HepG2 (cell line): ENCODE measurements around the gene SLFN14. TPM values are rescaled to one million over a fixed set of nuclear protein-coding genes. Genes with fewer than 3 reads are reported as not detected.

ENCODE experiments used
- ATAC-seq: fragments of 200-7000 bp; cut with Tn5 transposase; 3 replicates; pipeline ENCODE4 v1.9.1; 2020; ENCODE audit warnings: mild to moderate bottlenecking, moderate library complexity
- BruUV-seq: library from RNA; stranded (reverse); fragments of 400-500 nt; replicated peaks from 2 replicates; lab custom pipeline; 2021; lab: Mats Ljungman, UMichigan
- CTCF ChIA-PET: fragments of 300-600 bp; formaldehyde crosslinking; extraction: SDS; loops from one replicate; lab custom pipeline; 2021; ENCODE audit warnings: low total read pairs, inconsistent platforms, low intra/inter-chr PET ratio; lab: Yijun Ruan, JAX
- POLR2A ChIA-PET: fragments of 350-600 bp; sonication (Branson Sonifier 250); formaldehyde crosslinking; loops from one replicate; lab custom pipeline; 2020; ENCODE audit warnings: antibody characterized with exemption, inconsistent platforms; lab: Yijun Ruan, JAX
- DNase-seq: peaks from one replicate; pipeline ENCODE4 v3.0.0-alpha.2; 2015; ENCODE audit warnings: low spot score
- FAIRE-seq: peaks from 3 replicates; lab custom pipeline; 2011; peaks lifted over from hg19 to GRCh38; lab: Jason Lieb, UNC
- H2AFZ ChIP-seq: one replicate; pipeline ENCODE4 v1.6.1; 2011; ENCODE audit warnings: low read length, inconsistent platforms
- H3K27ac ChIP-seq: fragments of 300-600 bp; 3 replicates; pipeline ENCODE4 v1.8.0; 2011; ENCODE audit warnings: mixed run types, mild to moderate bottlenecking, mixed read lengths, low read length, inconsistent platforms; ENCODE audit not compliant: insufficient read depth; ENCODE audit errors: extremely low read length
- H3K27me3 ChIP-seq, 2 experiments: fragments of 200-600 bp in 1 of 2; 2 replicates in 1 of 2; 3 replicates in 1 of 2; pipeline versions ENCODE4 v1.6.0 to v1.8.0; 2011; ENCODE audit warnings: low read length in 2 of 2, mild to moderate bottlenecking in 2 of 2, moderate library complexity in 2 of 2, inconsistent platforms in 1 of 2; ENCODE audit not compliant: insufficient read depth in 2 of 2, control insufficient read depth in 1 of 2
- H3K36me3 ChIP-seq, 2 experiments: fragments of 200-600 bp in 1 of 2; replicated peaks in 1 of 2; 2 replicates in 1 of 2; 3 replicates in 1 of 2; pipeline versions ENCODE4 v1.5.1 to v1.8.0; 2011; ENCODE audit warnings: low read length in 2 of 2, inconsistent platforms in 1 of 2; ENCODE audit not compliant: insufficient read depth in 2 of 2, control insufficient read depth in 1 of 2
- H3K4me1 ChIP-seq: 2 replicates; pipeline ENCODE4 v1.5.1; 2012; ENCODE audit warnings: low read length, inconsistent platforms; ENCODE audit not compliant: insufficient read depth
- H3K4me2 ChIP-seq: 2 replicates; pipeline ENCODE4 v1.6.0; 2011; ENCODE audit warnings: low read depth, low read length, inconsistent platforms
- H3K4me3 ChIP-seq, 3 experiments: fragments of 200-600 bp in 1 of 3; sonication (generic), shearing (Covaris generic) in 1 of 3; replicated peaks in 1 of 3; 2 replicates each; pipeline ENCODE4 v1.5.1; 2011 to 2016; ENCODE audit warnings: low read length in 3 of 3, inconsistent platforms in 2 of 3, low read depth in 2 of 3, mild to moderate bottlenecking in 2 of 3, control low read depth in 1 of 3, mixed read lengths in 1 of 3; ENCODE audit not compliant: insufficient read depth in 1 of 3
- H3K79me2 ChIP-seq: one replicate; pipeline ENCODE4 v1.6.1; 2011; ENCODE audit warnings: low read length, inconsistent platforms; ENCODE audit not compliant: insufficient read depth
- H3K9ac ChIP-seq: 2 replicates; pipeline ENCODE4 v1.6.0; 2011; ENCODE audit warnings: mild to moderate bottlenecking, low read depth, low read length, inconsistent platforms; ENCODE audit not compliant: insufficient read depth
- H3K9me3 ChIP-seq: 2 replicates; pipeline ENCODE4 v1.5.1; 2012; ENCODE audit warnings: mild to moderate bottlenecking, low read length
- H4K20me1 ChIP-seq: 2 replicates; pipeline ENCODE4 v1.6.0; 2011; ENCODE audit warnings: inconsistent platforms, mild to moderate bottlenecking, low read length, moderate library complexity; ENCODE audit not compliant: insufficient read depth
- CEBPB ChIP-seq: IDR thresholded peaks from 2 replicates; pipeline ENCODE4 v1.6.1; 2011; ENCODE audit warnings: low read depth, low read length, improper control_type of control experiment, borderline replicate concordance
- CEBPG ChIP-seq: IDR thresholded peaks from 2 replicates; pipeline ENCODE4 v1.6.1; 2016
- MXI1 ChIP-seq: IDR thresholded peaks from 3 replicates; pipeline ENCODE4 v1.6.1; 2012; ENCODE audit warnings: low read depth, low read length, inconsistent platforms, borderline replicate concordance
- NPAS2 ChIP-seq: sonication (generic); formaldehyde crosslinking; IDR thresholded peaks from 2 replicates; pipeline ENCODE4 v1.8.0; 2022; ENCODE audit warnings: mild to moderate bottlenecking, missing genetic modification reagents, borderline replicate concordance
- SAP130 ChIP-seq: IDR thresholded peaks from 2 replicates; pipeline ENCODE4 v1.6.1; 2016; ENCODE audit warnings: low read depth
- WGBS: methylation state at CpG from one replicate; pipeline ENCODE4 v1.1.6; 2017; ENCODE audit warnings: low lambda C conversion rate; 5-methylcytosine and 5-hydroxymethylcytosine counted together
- in situ Hi-C: cut with HindIII; loops from 2 replicates; pipeline ENCODE4 v1.10.0; 2017; ENCODE audit warnings: low pct_unique_long_range_greater_than_20kb; ENCODE audit not compliant: extremely low pct_ligation_motif_present
- intact Hi-C: fragments of 100-400 bp; cut with micrococcal nuclease; formaldehyde crosslinking; loops from one replicate; pipeline ENCODE4 v1.10.0; 2022; ENCODE audit not compliant: unreplicated experiment
- polyA plus RNA-seq, 8 experiments: library from polyadenylated mRNA; depleted of rRNA in 3 of 8; stranded (reverse) in 7 of 8; unstranded in 1 of 8; fragments of >200 nt; fragmentation: Illumina TruSeq in 4 of 8; extraction: Trizol in 4 of 8; gene quantifications; 2 replicates each; pipeline versions ENCODE4 v1.2.1 to v1.2.3, GENCODE V29; 2011 to 2016; ENCODE audit warnings: low read depth in 4 of 8, missing spikeins in 1 of 8, mixed read lengths in 1 of 8; ENCODE audit not compliant: insufficient read depth in 1 of 8
- total RNA-seq, 5 experiments: library from RNA; depleted of rRNA; stranded (reverse); fragments of >200 nt; fragmentation: Illumina TruSeq; extraction: Trizol; gene quantifications; 2 replicates each; pipeline ENCODE4 v1.2.3, GENCODE V29; 2016; ENCODE audit warnings: low read depth in 1 of 5
- TF ChIP-seq, protein P1 (sequence below): sonication (generic); formaldehyde crosslinking; IDR thresholded peaks from 2 replicates; pipeline ENCODE4 v1.8.0; 2022; ENCODE audit warnings: missing genetic modification reagents, mild to moderate bottlenecking, inconsistent platforms, borderline replicate concordance
- TF ChIP-seq, protein P2 (sequence below): sonication (generic); formaldehyde crosslinking; IDR thresholded peaks from 2 replicates; pipeline ENCODE4 v1.9.0; 2021; ENCODE audit warnings: missing genetic modification reagents, borderline replicate concordance
- TF ChIP-seq, protein P3 (sequence below): sonication (generic); formaldehyde crosslinking; IDR thresholded peaks from 2 replicates; pipeline ENCODE4 v1.8.1; 2023; ENCODE audit warnings: mild to moderate bottlenecking, moderate library complexity, missing genetic modification reagents
- TF ChIP-seq, protein P4 (sequence below): IDR thresholded peaks from 2 replicates; pipeline ENCODE4 v1.6.1; 2016; ENCODE audit warnings: missing compliant biosample characterization, missing genetic modification reagents, borderline replicate concordance
- TF ChIP-seq, protein P5 (sequence below): sonication (generic); formaldehyde crosslinking; IDR thresholded peaks from 2 replicates; pipeline ENCODE4 v1.8.1; 2023; ENCODE audit warnings: mild to moderate bottlenecking, inconsistent platforms, moderate library complexity, missing genetic modification reagents, borderline replicate concordance

Gene SLFN14
- total and polyA plus RNA-seq, 2 of the 13 experiments (the other 11 are each of a cell fraction or from before 2014, with no cell fraction given), result not detected

DNA sequence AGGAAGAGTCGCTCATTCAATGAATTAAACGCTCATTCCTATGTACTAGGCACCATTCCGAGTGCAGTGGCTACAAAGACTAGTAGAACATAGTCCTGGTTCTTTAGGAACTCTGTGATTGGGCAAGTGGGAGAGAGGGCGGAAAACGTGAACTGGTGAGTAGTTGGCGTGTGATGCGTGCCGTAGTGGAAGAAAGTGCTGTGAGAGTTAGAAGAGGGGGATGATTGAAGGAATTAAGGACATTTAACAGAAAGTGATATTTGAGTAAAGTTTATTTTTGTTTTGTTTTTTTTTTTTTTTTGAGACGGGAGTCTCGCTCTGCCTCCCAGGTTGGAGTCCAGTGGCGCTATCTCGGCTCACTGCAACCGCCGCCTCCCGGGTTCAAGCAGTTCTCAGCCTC, 7.9 kb upstream of the SLFN14 start:
- intact Hi-C loops (no loop called here), in situ Hi-C loops (no loop called here)
- Histone ChIP-seq H3K27ac (peak overlapping the region; percentile 83), H3K4me3 (peak overlapping the region; percentile 86 to 95 (median 92)), H3K27me3 (peaks cover 0 to 2% of the 10 kb centered on the region in 2 experiments; a peak in 1 of 5 replicates), H3K36me3 (no peaks in the 10 kb centered on the region; a peak in 1 of 5 replicates), H3K4me2 (peak overlapping the region; percentile 91), H2AFZ (peak overlapping the region; percentile 86), H3K4me1 (peaks cover 27% of the 10 kb centered on the region), H3K9me3 (no peaks in the 10 kb centered on the region), H3K79me2 (peaks cover 25% of the 10 kb centered on the region), H4K20me1 (no peaks in the 10 kb centered on the region)
- POLR2A ChIA-PET, result interaction anchor here (0.7 to 4.4 kb wide), 4 partner anchors 9 to 240 kb away, joined by 3 to 65 read pairs (median 6); partner anchors contain the start of genes AP2B1, PEX12 and TAF15
- BruUV-seq, result no TSS peak
- FAIRE-seq, result no peak
- ATAC-seq, result peak; percentile 73
- WGBS, result 14% methylated on average over 15 of the region's 15 CpGs
- CTCF ChIA-PET, result no interaction called here
- TF ChIP-seq SAP130 (CRISPR knock-in tag) (peak; percentile 29), NPAS2 (CRISPR knock-in tag) (no peak), CEBPG (peak; percentile 24; the same call in 1 of the 2 replicates), CEBPB (0 out of 2 replicates have a peak, but pooled peaks have one; percentile 6), MXI1 (peak; percentile 66; the same call in 2 of the 3 replicates)
- TF ChIP-seq, protein P1, sequence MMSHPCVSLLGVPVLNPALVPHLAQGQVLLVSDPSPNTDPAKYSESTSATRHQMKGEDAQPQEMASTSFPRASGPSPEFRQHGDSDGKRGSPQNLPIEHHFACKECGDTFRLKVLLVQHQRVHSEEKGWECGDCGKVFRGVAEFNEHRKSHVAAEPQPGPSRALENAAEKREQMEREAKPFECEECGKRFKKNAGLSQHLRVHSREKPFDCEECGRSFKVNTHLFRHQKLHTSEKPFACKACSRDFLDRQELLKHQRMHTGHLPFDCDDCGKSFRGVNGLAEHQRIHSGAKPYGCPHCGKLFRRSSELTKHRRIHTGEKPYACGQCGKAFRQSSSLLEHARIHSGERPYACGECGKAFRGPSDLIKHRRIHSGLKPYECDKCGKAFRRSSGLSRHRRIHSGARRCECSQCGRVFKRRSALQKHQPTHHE (CRISPR knock-in tag), result no peak
- TF ChIP-seq, protein P2, sequence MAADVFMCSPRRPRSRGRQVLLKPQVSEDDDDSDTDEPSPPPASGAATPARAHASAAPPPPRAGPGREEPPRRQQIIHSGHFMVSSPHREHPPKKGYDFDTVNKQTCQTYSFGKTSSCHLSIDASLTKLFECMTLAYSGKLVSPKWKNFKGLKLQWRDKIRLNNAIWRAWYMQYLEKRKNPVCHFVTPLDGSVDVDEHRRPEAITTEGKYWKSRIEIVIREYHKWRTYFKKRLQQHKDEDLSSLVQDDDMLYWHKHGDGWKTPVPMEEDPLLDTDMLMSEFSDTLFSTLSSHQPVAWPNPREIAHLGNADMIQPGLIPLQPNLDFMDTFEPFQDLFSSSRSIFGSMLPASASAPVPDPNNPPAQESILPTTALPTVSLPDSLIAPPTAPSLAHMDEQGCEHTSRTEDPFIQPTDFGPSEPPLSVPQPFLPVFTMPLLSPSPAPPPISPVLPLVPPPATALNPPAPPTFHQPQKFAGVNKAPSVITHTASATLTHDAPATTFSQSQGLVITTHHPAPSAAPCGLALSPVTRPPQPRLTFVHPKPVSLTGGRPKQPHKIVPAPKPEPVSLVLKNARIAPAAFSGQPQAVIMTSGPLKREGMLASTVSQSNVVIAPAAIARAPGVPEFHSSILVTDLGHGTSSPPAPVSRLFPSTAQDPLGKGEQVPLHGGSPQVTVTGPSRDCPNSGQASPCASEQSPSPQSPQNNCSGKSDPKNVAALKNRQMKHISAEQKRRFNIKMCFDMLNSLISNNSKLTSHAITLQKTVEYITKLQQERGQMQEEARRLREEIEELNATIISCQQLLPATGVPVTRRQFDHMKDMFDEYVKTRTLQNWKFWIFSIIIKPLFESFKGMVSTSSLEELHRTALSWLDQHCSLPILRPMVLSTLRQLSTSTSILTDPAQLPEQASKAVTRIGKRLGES (CRISPR knock-in tag), result no peak
- TF ChIP-seq, protein P3, sequence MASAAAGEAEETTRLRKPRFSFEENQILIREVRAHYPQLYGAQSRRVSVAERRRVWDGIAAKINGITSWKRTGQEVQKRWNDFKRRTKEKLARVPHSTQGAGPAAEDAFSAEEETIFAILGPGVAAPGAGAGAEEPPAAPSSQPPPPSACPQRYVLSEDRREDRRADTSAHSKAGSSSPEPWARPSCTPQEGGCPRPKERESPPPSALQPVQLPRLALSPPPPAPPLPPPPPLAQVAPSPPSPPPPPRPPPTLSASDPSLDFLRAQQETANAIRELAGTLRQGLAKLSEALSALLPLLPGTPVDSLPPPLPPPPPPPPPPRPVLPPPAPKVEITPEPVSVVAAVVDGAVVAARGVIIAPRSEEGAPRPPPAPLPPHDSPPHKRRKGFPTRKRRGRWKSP (CRISPR knock-in tag), result 0 out of 2 replicates have a peak, but pooled peaks have one; percentile 0
- TF ChIP-seq, protein P4, sequence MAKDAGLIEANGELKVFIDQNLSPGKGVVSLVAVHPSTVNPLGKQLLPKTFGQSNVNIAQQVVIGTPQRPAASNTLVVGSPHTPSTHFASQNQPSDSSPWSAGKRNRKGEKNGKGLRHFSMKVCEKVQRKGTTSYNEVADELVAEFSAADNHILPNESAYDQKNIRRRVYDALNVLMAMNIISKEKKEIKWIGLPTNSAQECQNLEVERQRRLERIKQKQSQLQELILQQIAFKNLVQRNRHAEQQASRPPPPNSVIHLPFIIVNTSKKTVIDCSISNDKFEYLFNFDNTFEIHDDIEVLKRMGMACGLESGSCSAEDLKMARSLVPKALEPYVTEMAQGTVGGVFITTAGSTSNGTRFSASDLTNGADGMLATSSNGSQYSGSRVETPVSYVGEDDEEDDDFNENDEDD (CRISPR knock-in tag), result 0 out of 2 replicates have a peak, but pooled peaks have one; percentile 25
- TF ChIP-seq, protein P5, sequence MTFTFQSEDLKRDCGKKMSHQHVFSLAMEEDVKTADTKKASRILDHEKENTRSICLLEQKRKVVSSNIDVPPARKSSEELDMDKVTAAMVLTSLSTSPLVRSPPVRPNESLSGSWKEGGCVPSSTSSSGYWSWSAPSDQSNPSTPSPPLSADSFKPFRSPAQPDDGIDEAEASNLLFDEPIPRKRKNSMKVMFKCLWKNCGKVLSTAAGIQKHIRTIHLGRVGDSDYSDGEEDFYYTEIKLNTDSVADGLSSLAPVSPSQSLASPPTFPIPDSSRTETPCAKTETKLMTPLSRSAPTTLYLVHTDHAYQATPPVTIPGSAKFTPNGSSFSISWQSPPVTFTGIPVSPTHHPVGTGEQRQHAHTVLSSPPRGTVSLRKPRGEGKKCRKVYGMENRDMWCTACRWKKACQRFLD (CRISPR knock-in tag), result no peak
- TF ChIP-seq, all 625 proteins: peak for 6
- peak; percentile 29 for DNase-seq
- H3K9ac ChIP-seq, result peak overlapping the region; percentile 84
